DOHH2 (cell line): ENCODE results near the gene IFT122.

Experiments used
- H3F3A ChIP-seq: fragments of 200-600 bp; sonication (generic), shearing (Covaris generic); 2 replicates; pipeline ENCODE4 v1.6.0; 2016; ENCODE audit warnings: antibody characterized with exemption, mild to moderate bottlenecking; ENCODE audit not compliant: control insufficient read depth, insufficient read depth
- H3K27ac ChIP-seq: fragments of 200-600 bp; sonication (generic); 2 replicates; pipeline ENCODE4 v1.5.1; 2014; ENCODE audit warnings: low read depth, mild to moderate bottlenecking, low read length, moderate library complexity
- H3K27me3 ChIP-seq: fragments of 200-600 bp; sonication (generic); 2 replicates; pipeline ENCODE4 v1.6.1; 2014; ENCODE audit warnings: mild to moderate bottlenecking, low read length, mixed read lengths; ENCODE audit not compliant: control insufficient read depth
- H3K36me3 ChIP-seq: fragments of 200-600 bp; sonication (generic); 2 replicates; pipeline ENCODE4 v1.6.1; 2014; ENCODE audit warnings: mild to moderate bottlenecking, low read length, moderate library complexity, mixed read lengths; ENCODE audit not compliant: control insufficient read depth
- H3K4me1 ChIP-seq: fragments of 200-600 bp; sonication (generic); 2 replicates; pipeline ENCODE4 v1.6.1; 2014; ENCODE audit warnings: mild to moderate bottlenecking, low read length, mixed read lengths; ENCODE audit not compliant: control insufficient read depth
- H3K4me2 ChIP-seq: fragments of 200-600 bp; sonication (generic); 2 replicates; pipeline ENCODE4 v1.6.0; 2014; ENCODE audit warnings: mild to moderate bottlenecking, low read length, moderate library complexity
- H3K4me3 ChIP-seq: fragments of 200-600 bp; sonication (generic); 2 replicates; pipeline ENCODE4 v1.5.1; 2014; ENCODE audit warnings: mild to moderate bottlenecking, low read length, mixed read lengths
- H3K79me2 ChIP-seq: fragments of 200-600 bp; sonication (generic); 2 replicates; pipeline ENCODE4 v1.6.1; 2014; ENCODE audit warnings: mild to moderate bottlenecking, low read length, mixed read lengths; ENCODE audit not compliant: control insufficient read depth
- H3K9me2 ChIP-seq: fragments of 200-600 bp; sonication (generic); replicated peaks from 2 replicates; pipeline ENCODE4 v1.6.1; 2014; ENCODE audit warnings: mild to moderate bottlenecking, low read length, mixed read lengths; ENCODE audit not compliant: control insufficient read depth
- H3K9me3 ChIP-seq: fragments of 200-600 bp; sonication (generic); 2 replicates; pipeline ENCODE4 v1.6.1; 2014; ENCODE audit warnings: antibody characterized with exemption, low read length, mixed read lengths; ENCODE audit not compliant: control insufficient read depth, insufficient read depth
- H4K20me1 ChIP-seq: fragments of 200-600 bp; sonication (generic); 2 replicates; pipeline ENCODE4 v1.6.0; 2014; ENCODE audit warnings: low read depth, mild to moderate bottlenecking, antibody characterized with exemption, low read length, moderate library complexity; ENCODE audit not compliant: control insufficient read depth, insufficient read depth
- EZH2phosphoT487 ChIP-seq: fragments of 200-600 bp; sonication (generic); IDR thresholded peaks from 2 replicates; pipeline ENCODE4 v1.6.1; 2017; ENCODE audit warnings: borderline replicate concordance, mild to moderate bottlenecking, antibody characterized with exemption, low read length, moderate library complexity, mixed read lengths
- TF ChIP-seq, protein P1 (sequence below): fragments of 200-600 bp; sonication (generic); IDR thresholded peaks from one replicate; pipeline ENCODE4 v1.5.1; 2014; ENCODE audit warnings: antibody characterized with exemption, mild to moderate bottlenecking, low read depth, low read length; ENCODE audit not compliant: poor library complexity, severe bottlenecking

Gene IFT122

DNA sequence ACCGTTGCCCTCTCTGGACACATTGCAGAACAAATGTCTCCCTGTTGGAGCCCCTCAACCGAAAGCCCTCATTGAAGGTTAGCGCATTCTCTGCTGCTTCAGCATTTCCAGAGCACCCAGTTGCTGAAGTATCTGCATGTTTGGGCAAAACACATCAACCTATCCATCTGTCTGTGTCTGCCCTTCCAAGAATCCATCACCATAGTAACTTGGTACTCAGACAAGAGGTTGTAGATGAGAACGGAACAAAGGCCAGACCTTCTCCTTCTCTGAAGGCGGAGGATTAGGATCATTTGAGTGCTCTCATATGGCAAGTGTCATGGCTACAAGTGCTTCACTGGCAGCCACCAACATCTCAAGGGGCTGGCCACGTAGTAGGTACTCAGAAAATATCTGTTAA is 65.3 kb downstream of the IFT122 start:
- no peaks in the 10 kb centered on the region; the same call in 1 of the 2 replicates for H3K4me1 ChIP-seq
- no peaks in the 10 kb centered on the region for H3K27me3 ChIP-seq
- no peaks in the 10 kb centered on the region for H4K20me1 ChIP-seq
- H3K9me2 ChIP-seq: no peaks in the 10 kb centered on the region
- no peaks in the 10 kb centered on the region; the same call in 1 of the 2 replicates for H3K36me3 ChIP-seq
- no peak overlapping the region for H3K27ac ChIP-seq
- H3K9me3 ChIP-seq: no peaks in the 10 kb centered on the region
- H3K4me2 ChIP-seq: no peak overlapping the region
- no peak for TF ChIP-seq EZH2phosphoT487
- TF ChIP-seq, protein P1, sequence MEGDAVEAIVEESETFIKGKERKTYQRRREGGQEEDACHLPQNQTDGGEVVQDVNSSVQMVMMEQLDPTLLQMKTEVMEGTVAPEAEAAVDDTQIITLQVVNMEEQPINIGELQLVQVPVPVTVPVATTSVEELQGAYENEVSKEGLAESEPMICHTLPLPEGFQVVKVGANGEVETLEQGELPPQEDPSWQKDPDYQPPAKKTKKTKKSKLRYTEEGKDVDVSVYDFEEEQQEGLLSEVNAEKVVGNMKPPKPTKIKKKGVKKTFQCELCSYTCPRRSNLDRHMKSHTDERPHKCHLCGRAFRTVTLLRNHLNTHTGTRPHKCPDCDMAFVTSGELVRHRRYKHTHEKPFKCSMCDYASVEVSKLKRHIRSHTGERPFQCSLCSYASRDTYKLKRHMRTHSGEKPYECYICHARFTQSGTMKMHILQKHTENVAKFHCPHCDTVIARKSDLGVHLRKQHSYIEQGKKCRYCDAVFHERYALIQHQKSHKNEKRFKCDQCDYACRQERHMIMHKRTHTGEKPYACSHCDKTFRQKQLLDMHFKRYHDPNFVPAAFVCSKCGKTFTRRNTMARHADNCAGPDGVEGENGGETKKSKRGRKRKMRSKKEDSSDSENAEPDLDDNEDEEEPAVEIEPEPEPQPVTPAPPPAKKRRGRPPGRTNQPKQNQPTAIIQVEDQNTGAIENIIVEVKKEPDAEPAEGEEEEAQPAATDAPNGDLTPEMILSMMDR: no peak
- H3K79me2 ChIP-seq: no peaks in the 10 kb centered on the region
- no peaks in the 10 kb centered on the region for H3F3A ChIP-seq
- no peak overlapping the region for H3K4me3 ChIP-seq

- TF ChIP-seq EZH2phosphoT487: no peak
- TF ChIP-seq, protein P1: no peak
- Histone ChIP-seq H4K20me1 (no peaks in the 10 kb centered on the region), H3F3A (no peaks in the 10 kb centered on the region), H3K9me3 (no peaks in the 10 kb centered on the region), H3K79me2 (no peaks in the 10 kb centered on the region), H3K4me2 (no peak overlapping the region), H3K4me1 (peaks cover 3% of the 10 kb centered on the region), H3K27me3 (no peaks in the 10 kb centered on the region), H3K27ac (no peak overlapping the region), H3K36me3 (no peaks in the 10 kb centered on the region; the same call in 1 of the 2 replicates), H3K4me3 (no peak overlapping the region), H3K9me2 (no peaks in the 10 kb centered on the region)
Measured at GRCh38 chr3:129506231-129506742, 66.3 kb downstream of the IFT122 start.

- TF ChIP-seq EZH2phosphoT487: no peak
- TF ChIP-seq, protein P1: no peak
- no peak overlapping the region for H3K4me2 ChIP-seq
- no peak overlapping the region for H3K4me3 ChIP-seq
- H3F3A ChIP-seq: no peaks in the 10 kb centered on the region
- no peaks in the 10 kb centered on the region for H4K20me1 ChIP-seq
- peaks cover 3% of the 10 kb centered on the region for H3K4me1 ChIP-seq
- no peak overlapping the region for H3K27ac ChIP-seq
- H3K36me3 ChIP-seq: no peaks in the 10 kb centered on the region; the same call in 1 of the 2 replicates
- H3K9me2 ChIP-seq: no peaks in the 10 kb centered on the region
- H3K9me3 ChIP-seq: no peaks in the 10 kb centered on the region
- no peaks in the 10 kb centered on the region for H3K79me2 ChIP-seq
- no peaks in the 10 kb centered on the region for H3K27me3 ChIP-seq
Measured at GRCh38 chr3:129507181-129507831, 67.3 kb downstream of the IFT122 start.
